Neuronal stem cell (in vitro differentiated cells): Measurements from ENCODE around the gene MEIS2.

Source experiments
- DNase-seq: peaks from one replicate; pipeline ENCODE4 v3.0.0-alpha.2; 2013; ENCODE audit warnings: low spot score
- H2AFZ ChIP-seq: one replicate; pipeline ENCODE4 v1.6.1; 2013; ENCODE audit warnings: mild to moderate bottlenecking, low read length, inconsistent platforms
- H2AK5ac ChIP-seq: 2 replicates; pipeline ENCODE4 v1.6.1; 2013; ENCODE audit warnings: low read depth, mild to moderate bottlenecking, inconsistent platforms, low read length, moderate library complexity, mixed read lengths
- H2BK120ac ChIP-seq: 2 replicates; pipeline ENCODE4 v1.6.1; 2013; ENCODE audit warnings: low read depth, mild to moderate bottlenecking, inconsistent platforms, low read length, moderate library complexity, mixed read lengths
- H2BK12ac ChIP-seq: one replicate; pipeline ENCODE4 v1.6.1; 2013; ENCODE audit warnings: low read length, inconsistent platforms
- H2BK15ac ChIP-seq: 2 replicates; pipeline ENCODE4 v1.6.1; 2013; ENCODE audit warnings: mild to moderate bottlenecking, low read length, inconsistent platforms, mixed read lengths
- H2BK5ac ChIP-seq: one replicate; pipeline ENCODE4 v1.6.1; 2013; ENCODE audit warnings: inconsistent platforms, mild to moderate bottlenecking, low read length, moderate library complexity
- H3K14ac ChIP-seq: one replicate; pipeline ENCODE4 v1.6.1; 2013; ENCODE audit warnings: low read length, inconsistent platforms
- H3K18ac ChIP-seq: 2 replicates; pipeline ENCODE4 v1.6.1; 2013; ENCODE audit warnings: low read length, inconsistent platforms
- H3K23ac ChIP-seq: 2 replicates; pipeline ENCODE4 v1.6.1; 2013; ENCODE audit warnings: low read depth, mild to moderate bottlenecking, mixed read lengths, low read length, inconsistent platforms; ENCODE audit not compliant: poor library complexity
- H3K27ac ChIP-seq: replicated peaks from 3 replicates; pipeline ENCODE4 v1.5.1; 2013; ENCODE audit warnings: low read length, inconsistent platforms
- H3K27me3 ChIP-seq, 3 experiments: 2 replicates each; pipeline ENCODE4 v1.6.1; 2013; ENCODE audit warnings: low read length in 3 of 3, mild to moderate bottlenecking in 2 of 3, inconsistent platforms in 1 of 3, low read depth in 1 of 3, mixed read lengths in 1 of 3, moderate library complexity in 1 of 3; ENCODE audit not compliant: control insufficient read depth in 3 of 3, insufficient read depth in 3 of 3
- H3K36me3 ChIP-seq, 2 donors: replicated peaks in 1 of 2; 2 replicates each; pipeline ENCODE4 v1.6.1; 2013; ENCODE audit warnings: low read length in 2 of 2; ENCODE audit not compliant: control insufficient read depth in 2 of 2, insufficient read depth in 2 of 2
- H3K4ac ChIP-seq: 2 replicates; pipeline ENCODE4 v1.6.1; 2013; ENCODE audit warnings: inconsistent platforms, mild to moderate bottlenecking, low read length, moderate library complexity
- H3K4me1 ChIP-seq, 2 donors: 1 replicate in 1 of 2; 2 replicates in 1 of 2; pipeline ENCODE4 v1.6.1; 2013; ENCODE audit warnings: low read length in 2 of 2, low read depth in 1 of 2; ENCODE audit not compliant: control insufficient read depth in 2 of 2, insufficient read depth in 1 of 2
- H3K4me2 ChIP-seq: one replicate; pipeline ENCODE4 v1.6.1; 2013; ENCODE audit warnings: mild to moderate bottlenecking, low read length, inconsistent platforms; ENCODE audit not compliant: insufficient read depth, poor library complexity, severe bottlenecking
- H3K4me3 ChIP-seq, 2 donors: 2 replicates each; pipeline ENCODE4 v1.5.1; 2013; ENCODE audit warnings: low read length in 2 of 2, mild to moderate bottlenecking in 2 of 2, inconsistent platforms in 1 of 2, moderate library complexity in 1 of 2
- H3K79me1 ChIP-seq: one replicate; pipeline ENCODE4 v1.6.1; 2013; ENCODE audit warnings: low read depth, mild to moderate bottlenecking, inconsistent platforms, low read length, moderate library complexity
- H3K9ac ChIP-seq: one replicate; pipeline ENCODE4 v1.6.1; 2013; ENCODE audit warnings: mild to moderate bottlenecking, low read depth, low read length, inconsistent platforms; ENCODE audit not compliant: poor library complexity
- H3K9me3 ChIP-seq, 2 donors: replicated peaks in 1 of 2; 2 replicates each; pipeline versions ENCODE3 to v1.6.1; 2013; ENCODE audit warnings: low read length in 2 of 2, mild to moderate bottlenecking in 2 of 2, inconsistent platforms in 1 of 2, low read depth in 1 of 2, mixed read lengths in 1 of 2, moderate library complexity in 1 of 2; ENCODE audit not compliant: control insufficient read depth in 2 of 2, insufficient read depth in 1 of 2
- H4K8ac ChIP-seq: one replicate; pipeline ENCODE4 v1.6.1; 2013; ENCODE audit warnings: low read depth, mild to moderate bottlenecking, inconsistent platforms, low read length, moderate library complexity
- H4K91ac ChIP-seq: one replicate; pipeline ENCODE4 v1.6.1; 2013; ENCODE audit warnings: low read length, low read depth, mild to moderate bottlenecking, inconsistent platforms; ENCODE audit not compliant: poor library complexity
- WGBS, 2 donors: extraction: QIAGEN DNeasy Blood & Tissue Kit; methylation state at CpG; one replicate each; pipeline ENCODE4 v1.1.7; 2013; ENCODE audit warnings: missing lambda C conversion rate in 2 of 2, mixed read lengths in 1 of 2; ENCODE audit not compliant: insufficient read length in 2 of 2, insufficient replicate concordance in 1 of 2; ENCODE audit errors: extremely low coverage in 2 of 2; 5-methylcytosine and 5-hydroxymethylcytosine counted together

Gene MEIS2

GRCh38 chr15:36863570-36863969, 236.8 kb downstream of the MEIS2 start:
- Histone ChIP-seq H2BK5ac (no peak overlapping the region), H2BK120ac (no peak overlapping the region), H3K4ac (no peak overlapping the region), H3K18ac (no peak overlapping the region), H3K27ac (no peak overlapping the region), H3K4me2 (no peak overlapping the region), H2AFZ (no peak overlapping the region), H3K79me1 (no peaks in the 10 kb centered on the region), H3K4me3 (no peak overlapping the region), H3K36me3 (no peaks in the 10 kb centered on the region), H4K91ac (no peak overlapping the region), H3K27me3 (no peaks in the 10 kb centered on the region), H3K14ac (no peak overlapping the region), H2AK5ac (no peak overlapping the region), H3K9me3 (no peaks in the 10 kb centered on the region), H3K4me1 (no peaks in the 10 kb centered on the region), H3K23ac (no peak overlapping the region), H3K9ac (no peak overlapping the region), H2BK12ac (no peak overlapping the region), H4K8ac (no peak overlapping the region), H2BK15ac (no peak overlapping the region)
- no peak for DNase-seq
- no CpG with 5 or more reads among the region's 4 CpGs for WGBS, 2 donors

- no peak overlapping the region for H3K14ac ChIP-seq
- H2BK120ac ChIP-seq, result no peak overlapping the region
- H3K9me3 ChIP-seq, result no peaks in the 10 kb centered on the region
- H4K91ac ChIP-seq, result no peak overlapping the region
- no peaks in the 10 kb centered on the region for H3K27me3 ChIP-seq
- no peak overlapping the region for H2BK12ac ChIP-seq
- no peak overlapping the region for H2BK15ac ChIP-seq
- H3K4me2 ChIP-seq, result no peak overlapping the region
- no peak overlapping the region for H4K8ac ChIP-seq
- H3K18ac ChIP-seq, result no peak overlapping the region
- no peaks in the 10 kb centered on the region for H3K4me1 ChIP-seq
- no peak overlapping the region for H3K9ac ChIP-seq
- H3K79me1 ChIP-seq, result no peaks in the 10 kb centered on the region
- no peak overlapping the region for H2BK5ac ChIP-seq
- no peak overlapping the region for H3K4ac ChIP-seq
- DNase-seq, result no peak
- no peak overlapping the region for H2AFZ ChIP-seq
- H3K4me3 ChIP-seq, result no peak overlapping the region
- no peak overlapping the region for H3K27ac ChIP-seq
- WGBS, 2 donors, result no CpG with 5 or more reads among the region's 2 CpGs
- no peak overlapping the region for H2AK5ac ChIP-seq
- H3K36me3 ChIP-seq, result no peaks in the 10 kb centered on the region
- H3K23ac ChIP-seq, result no peak overlapping the region
Measured at GRCh38 chr15:36860792-36861191, 239.6 kb downstream of the MEIS2 start.

- Histone ChIP-seq H3K27ac (no peak overlapping the region), H4K8ac (no peak overlapping the region), H3K9me3 (no peaks in the 10 kb centered on the region), H3K4me1 (no peaks in the 10 kb centered on the region), H3K27me3 (no peaks in the 10 kb centered on the region), H2BK120ac (no peak overlapping the region), H2BK5ac (no peak overlapping the region), H2BK15ac (no peak overlapping the region), H3K4ac (no peak overlapping the region), H3K18ac (no peak overlapping the region), H2BK12ac (no peak overlapping the region), H2AK5ac (no peak overlapping the region), H3K14ac (no peak overlapping the region), H3K79me1 (no peaks in the 10 kb centered on the region), H3K4me3 (no peak overlapping the region), H3K23ac (no peak overlapping the region), H3K9ac (no peak overlapping the region), H4K91ac (no peak overlapping the region), H3K36me3 (no peaks in the 10 kb centered on the region), H3K4me2 (no peak overlapping the region), H2AFZ (no peak overlapping the region)
- DNase-seq, result no peak
Measured at GRCh38 chr15:36858423-36858822, 241.9 kb downstream of the MEIS2 start.

- no peak overlapping the region for H3K9ac ChIP-seq
- H2BK12ac ChIP-seq, result no peak overlapping the region
- 75% methylated on average over 1 of the region's 6 CpGs; no CpG with 5 or more reads in 1 of the 2 donors for WGBS, 2 donors
- H4K8ac ChIP-seq, result no peak overlapping the region
- H2BK120ac ChIP-seq, result no peak overlapping the region
- no peak overlapping the region for H3K23ac ChIP-seq
- H3K27ac ChIP-seq, result no peak overlapping the region
- no peak overlapping the region for H3K4ac ChIP-seq
- no peak overlapping the region for H2BK5ac ChIP-seq
- no peak overlapping the region for H3K4me3 ChIP-seq
- peak overlapping the region; percentile 38 for H3K14ac ChIP-seq
- H3K4me1 ChIP-seq, result no peaks in the 10 kb centered on the region
- no peak overlapping the region for H2AFZ ChIP-seq
- no peak overlapping the region for H3K4me2 ChIP-seq
- no peak overlapping the region for H4K91ac ChIP-seq
- no peaks in the 10 kb centered on the region for H3K36me3 ChIP-seq
- no peak for DNase-seq
- H2BK15ac ChIP-seq, result no peak overlapping the region
- no peaks in the 10 kb centered on the region for H3K9me3 ChIP-seq
- no peaks in the 10 kb centered on the region for H3K79me1 ChIP-seq
- no peak overlapping the region for H3K18ac ChIP-seq
- H3K27me3 ChIP-seq, result no peaks in the 10 kb centered on the region
- H2AK5ac ChIP-seq, result no peak overlapping the region
Measured at GRCh38 chr15:36856339-36856973, 243.9 kb downstream of the MEIS2 start.
